ENCODE data around the gene CPNE1. TPM values are rescaled to one million over a fixed set of nuclear protein-coding genes. Genes with fewer than 3 reads are reported as not detected.

Gene CPNE1
- total and polyA plus RNA-seq, 2 of the 8 experiments (the other 6 are each of a cell fraction or from before 2014, with no cell fraction given), result 294 to 346 TPM

DNA sequence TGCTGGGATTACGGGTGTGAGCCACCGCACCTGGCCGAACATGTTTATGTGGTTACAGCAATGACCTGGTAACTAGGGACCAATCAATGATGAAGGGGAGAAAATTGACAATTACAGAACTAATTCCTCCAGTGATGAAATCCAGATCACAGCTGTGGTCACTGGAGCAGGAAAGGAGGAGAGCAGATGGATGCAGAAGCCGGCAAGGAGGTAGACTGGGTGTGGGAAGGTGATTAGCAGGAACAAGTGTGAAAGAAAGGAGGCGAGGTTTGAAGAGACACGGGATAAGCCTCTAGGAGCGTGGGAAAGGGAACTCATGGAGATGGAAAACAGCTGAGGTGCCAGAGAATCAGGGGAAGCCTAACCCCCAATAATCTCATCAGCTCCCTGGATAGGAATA lies 66.2 kb downstream of the CPNE1 start:
- H3K27ac ChIP-seq (ENCODE audit: low read depth, low read length), result no peak overlapping the region
- no peaks in the 10 kb centered on the region for H3K79me1 ChIP-seq (ENCODE audit: low read depth, low read length)
- H3K27me3 ChIP-seq (replicated peaks in 1 of 4; ENCODE audit: control insufficient read depth in 3 of 4, extremely low read depth in 1 of 4, insufficient read depth in 3 of 4, low read length in 3 of 4), result peaks cover 6 to 43% (median 32%) of the 10 kb centered on the region in 4 experiments
- H3K4me2 ChIP-seq (ENCODE audit: insufficient read depth in 1 of 2, low read depth in 2 of 2, low read length in 2 of 2), result no peak overlapping the region
- no peak overlapping the region for H3K9ac ChIP-seq (replicated peaks in 1 of 4; ENCODE audit: extremely low read depth in 1 of 4, low read depth in 3 of 4, low read length in 3 of 4)
- H3K4me1 ChIP-seq (replicated peaks in 1 of 4; ENCODE audit: control insufficient read depth in 3 of 4, insufficient read depth in 4 of 4, low read length in 3 of 4), result peaks cover 0 to 14% (median 7%) of the 10 kb centered on the region in 4 experiments; a peak in 4 of 7 replicates
- no peak overlapping the region for H4K91ac ChIP-seq (replicated peaks; ENCODE audit: insufficient read length, low read length)
- no peak overlapping the region for H3K4ac ChIP-seq (replicated peaks; ENCODE audit: insufficient read length, low read depth, low read length)
- H3K23ac ChIP-seq (ENCODE audit: insufficient read length), result no peak overlapping the region
- POLR2A ChIA-PET (ENCODE audit: partially characterized antibody), result interaction anchor here (0.6 to 1.9 kb wide), 4 partner anchors 10 to 252 kb away, joined by 3 to 5 read pairs (median 3); partner anchors contain the start of gene RBM39
- no peak overlapping the region for H3K14ac ChIP-seq (ENCODE audit: insufficient read length)
- CTCF ChIA-PET (ENCODE audit: partially characterized antibody), result interaction anchor here (0.7 to 1.1 kb wide), 2 partner anchors 15 to 23 kb away, joined by 3 read pairs; no protein-coding TSS in a partner anchor
- no peak overlapping the region for H3K18ac ChIP-seq (ENCODE audit: extremely low read depth, low read length)
- H3K9me3 ChIP-seq (ENCODE audit: insufficient read depth in 2 of 2, low read depth in 1 of 2, low read length in 1 of 2), result no peaks in the 10 kb centered on the region
- FAIRE-seq (no peak), DNase-seq (ENCODE audit: low read depth in 1 of 2, low spot score in 2 of 2) (no peak)
- H3K36me3 ChIP-seq (ENCODE audit: control insufficient read depth in 2 of 4, insufficient read depth in 4 of 4, low read length in 3 of 4), result no peaks in the 10 kb centered on the region
- H2AK5ac ChIP-seq (ENCODE audit: low read depth, low read length), result no peak overlapping the region
- H2BK20ac ChIP-seq (ENCODE audit: low read length), result no peak overlapping the region
- no peaks in the 10 kb centered on the region for H3K79me2 ChIP-seq (ENCODE audit: control insufficient read depth in 1 of 2, insufficient read depth in 2 of 2, low read length in 2 of 2)
- H4K5ac ChIP-seq (ENCODE audit: insufficient read length, low read depth, low read length), result no peak overlapping the region
- no peak overlapping the region for H4K8ac ChIP-seq (ENCODE audit: extremely low read depth, insufficient read depth, low read length)
- no peak overlapping the region for H2BK12ac ChIP-seq (ENCODE audit: low read depth, low read length)
- no peak overlapping the region for H3K56ac ChIP-seq (replicated peaks; ENCODE audit: insufficient read length, low read depth, low read length)
- peaks cover 0 to 2% of the 10 kb centered on the region in 2 experiments for H4K20me1 ChIP-seq (replicated peaks in 1 of 2; ENCODE audit: control insufficient read depth in 1 of 2, insufficient read depth in 2 of 2, low read length in 2 of 2)
- H2AFZ ChIP-seq (ENCODE audit: low read length), result no peak overlapping the region
- H2BK5ac ChIP-seq (ENCODE audit: low read depth, low read length), result no peak overlapping the region
- no peak overlapping the region for H3K4me3 ChIP-seq (ENCODE audit: extremely low read depth in 1 of 4, insufficient read depth in 2 of 4, low read depth in 3 of 4, low read length in 4 of 4)
- H2BK15ac ChIP-seq (ENCODE audit: low read length), result no peak overlapping the region
- H2BK120ac ChIP-seq (replicated peaks; ENCODE audit: low read depth, low read length), result no peak overlapping the region
- WGBS, 2 experiments (ENCODE audit: extremely low coverage in 1 of 2, insufficient coverage in 1 of 2, insufficient read length in 1 of 2, insufficient replicate concordance in 2 of 2, low coverage in 1 of 2, low lambda C conversion rate in 2 of 2, missing lambda C conversion rate in 1 of 2), result 89% methylated on average over 7 of the region's 7 CpGs; no CpG with 5 or more reads in 1 of the 2 experiments
- H3K23me2 ChIP-seq (ENCODE audit: low read depth, low read length), result peaks cover 11% of the 10 kb centered on the region; the same call in 1 of the 2 replicates
- TF ChIP-seq RBBP5 (IDR thresholded peaks at IDR 0.05; ENCODE audit: borderline replicate concordance, low read depth, low read length) (no peak), JUN (IDR thresholded peaks at IDR 0.05; ENCODE audit: low read depth, low read length) (no peak), ZNF274 (IDR thresholded peaks at IDR 0.05; ENCODE audit: borderline replicate concordance, extremely low read depth, low read length) (no peak), FOSL1 (IDR thresholded peaks at IDR 0.05; ENCODE audit: insufficient read depth, low read depth, low read length) (no peak), PHF8 (conservative IDR thresholded peaks at IDR 0.05; ENCODE audit: low read depth, low read length) (no peak), TAF7 (optimal IDR thresholded peaks at IDR 0.05; ENCODE audit: borderline replicate concordance, low read depth, low read length) (no peak), POU5F1 (IDR thresholded peaks at IDR 0.05; ENCODE audit: low read depth, low read length) (no peak), SIRT6 (IDR thresholded peaks at IDR 0.05; ENCODE audit: low read length) (no peak), BCL11A (IDR thresholded peaks at IDR 0.05; ENCODE audit: low read depth in 2 of 2, low read length in 2 of 2) (no peak), HDAC2 (IDR thresholded peaks at IDR 0.05; ENCODE audit: borderline replicate concordance in 1 of 2, low read depth in 2 of 2, low read length in 2 of 2) (no peak), EZH2 (IDR thresholded peaks at IDR 0.05; ENCODE audit: low read depth, low read length, severe bottlenecking) (no peak), SIX5 (IDR thresholded peaks at IDR 0.05; ENCODE audit: low read depth, low read length) (no peak), EP300 (IDR thresholded peaks at IDR 0.05; ENCODE audit: borderline replicate concordance in 1 of 2, low read depth in 2 of 2, low read length in 2 of 2) (no peak), TAF1 (IDR thresholded peaks at IDR 0.05; ENCODE audit: low read depth, low read length) (no peak)
